HEK293 (cell line): ENCODE results near the gene ZFAND3.

Source experiments
- YY1 ChIP-seq: fragments of 450-650 bp; formaldehyde crosslinking; IDR thresholded peaks from 2 replicates; pipeline ENCODE4 v1.5.1; 2018; ENCODE audit warnings: missing biosample characterization, missing genetic modification characterization
- TF ChIP-seq, protein P1 (sequence below): fragments of 450-650 bp; IDR thresholded peaks from 2 replicates; pipeline ENCODE4 v1.5.1; 2018; ENCODE audit warnings: missing biosample characterization, mild to moderate bottlenecking, missing genetic modification characterization

- no peak for TF ChIP-seq YY1 (tag by site-specific recombination)
- TF ChIP-seq, protein P1, sequence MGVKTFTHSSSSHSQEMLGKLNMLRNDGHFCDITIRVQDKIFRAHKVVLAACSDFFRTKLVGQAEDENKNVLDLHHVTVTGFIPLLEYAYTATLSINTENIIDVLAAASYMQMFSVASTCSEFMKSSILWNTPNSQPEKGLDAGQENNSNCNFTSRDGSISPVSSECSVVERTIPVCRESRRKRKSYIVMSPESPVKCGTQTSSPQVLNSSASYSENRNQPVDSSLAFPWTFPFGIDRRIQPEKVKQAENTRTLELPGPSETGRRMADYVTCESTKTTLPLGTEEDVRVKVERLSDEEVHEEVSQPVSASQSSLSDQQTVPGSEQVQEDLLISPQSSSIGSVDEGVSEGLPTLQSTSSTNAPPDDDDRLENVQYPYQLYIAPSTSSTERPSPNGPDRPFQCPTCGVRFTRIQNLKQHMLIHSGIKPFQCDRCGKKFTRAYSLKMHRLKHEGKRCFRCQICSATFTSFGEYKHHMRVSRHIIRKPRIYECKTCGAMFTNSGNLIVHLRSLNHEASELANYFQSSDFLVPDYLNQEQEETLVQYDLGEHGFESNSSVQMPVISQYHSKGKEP, result no peak
These were observed 329.1 kb downstream of the ZFAND3 start for GRCh38 chr6:38148606-38149005.
